ENCODE data around the gene BNC2. TPM values are rescaled to one million over a fixed set of nuclear protein-coding genes. Genes with fewer than 3 reads are reported as not detected.

Gene BNC2
- total RNA-seq, 6 experiments from 2014 or later = 0.22 to 0.80 (median 0.36) TPM

DNA sequence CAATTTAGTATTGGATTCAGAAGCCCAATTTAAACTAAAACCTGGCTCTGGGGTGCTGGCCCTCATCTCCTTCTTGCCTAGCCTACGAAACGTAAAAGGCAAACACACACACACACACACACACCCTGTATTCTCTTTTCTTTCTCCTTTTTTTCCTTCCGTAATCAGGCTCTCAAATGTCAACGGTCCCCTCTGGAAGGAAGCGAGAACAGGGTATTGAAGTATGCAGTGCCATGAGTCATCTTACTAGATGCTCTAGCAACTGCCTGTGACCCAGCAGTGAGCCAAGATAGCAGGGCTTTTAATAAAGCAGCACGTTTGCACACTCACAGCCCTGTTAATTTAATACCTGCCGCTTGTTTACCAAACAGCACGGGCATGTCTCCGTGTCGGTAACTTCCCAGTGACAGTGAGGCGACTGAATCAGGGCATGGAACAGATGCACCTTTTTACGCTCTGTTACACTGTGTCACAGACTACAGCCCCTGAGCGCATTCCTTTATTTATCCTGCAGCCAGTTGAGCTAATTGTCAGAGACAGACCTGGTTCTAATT is 243.8 kb downstream of the BNC2 start:
- TF ChIP-seq, protein P1, sequence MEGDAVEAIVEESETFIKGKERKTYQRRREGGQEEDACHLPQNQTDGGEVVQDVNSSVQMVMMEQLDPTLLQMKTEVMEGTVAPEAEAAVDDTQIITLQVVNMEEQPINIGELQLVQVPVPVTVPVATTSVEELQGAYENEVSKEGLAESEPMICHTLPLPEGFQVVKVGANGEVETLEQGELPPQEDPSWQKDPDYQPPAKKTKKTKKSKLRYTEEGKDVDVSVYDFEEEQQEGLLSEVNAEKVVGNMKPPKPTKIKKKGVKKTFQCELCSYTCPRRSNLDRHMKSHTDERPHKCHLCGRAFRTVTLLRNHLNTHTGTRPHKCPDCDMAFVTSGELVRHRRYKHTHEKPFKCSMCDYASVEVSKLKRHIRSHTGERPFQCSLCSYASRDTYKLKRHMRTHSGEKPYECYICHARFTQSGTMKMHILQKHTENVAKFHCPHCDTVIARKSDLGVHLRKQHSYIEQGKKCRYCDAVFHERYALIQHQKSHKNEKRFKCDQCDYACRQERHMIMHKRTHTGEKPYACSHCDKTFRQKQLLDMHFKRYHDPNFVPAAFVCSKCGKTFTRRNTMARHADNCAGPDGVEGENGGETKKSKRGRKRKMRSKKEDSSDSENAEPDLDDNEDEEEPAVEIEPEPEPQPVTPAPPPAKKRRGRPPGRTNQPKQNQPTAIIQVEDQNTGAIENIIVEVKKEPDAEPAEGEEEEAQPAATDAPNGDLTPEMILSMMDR (IDR thresholded peaks at IDR 0.05) = no peak
- TF ChIP-seq POLR2A (IDR thresholded peaks at IDR 0.05) = no peak
- intact Hi-C loops (cut with DNase I) = no loop called here
- DNase-seq (no peak), ATAC-seq (no peak)
- no peaks in the 10 kb centered on the region for H3K27me3 ChIP-seq
- H3K4me1 ChIP-seq = no peaks in the 10 kb centered on the region
- H3K36me3 ChIP-seq = no peaks in the 10 kb centered on the region
- H3K4me3 ChIP-seq = no peak overlapping the region
- 39% methylated on average over 12 of the region's 13 CpGs for WGBS (ENCODE audit: insufficient coverage, low coverage, low lambda C conversion rate, missing lambda C conversion rate)
- H3K27ac ChIP-seq = no peak overlapping the region
- H3K9me3 ChIP-seq = no peaks in the 10 kb centered on the region

DNA sequence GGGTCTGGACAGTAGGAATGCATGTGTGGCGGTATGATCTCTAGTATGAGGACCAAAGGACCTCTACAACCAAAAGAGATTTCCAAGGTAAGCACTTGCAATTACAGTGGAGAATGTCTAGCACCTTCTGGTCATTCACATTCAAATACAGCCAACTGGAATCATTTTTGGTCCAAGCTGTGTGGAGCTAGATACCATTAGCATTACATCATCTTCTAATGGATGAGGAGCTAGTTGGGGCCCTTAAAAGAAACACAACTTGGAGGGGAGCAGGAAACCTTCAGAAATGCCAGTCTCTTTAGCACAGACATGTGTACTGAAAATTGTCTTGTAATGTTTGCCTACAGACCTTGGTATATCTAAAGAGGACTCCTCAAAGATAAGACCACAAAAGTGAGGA is 244.7 kb downstream of the BNC2 start:
- no peak for DNase-seq
- WGBS (ENCODE audit: insufficient coverage, low coverage, low lambda C conversion rate, missing lambda C conversion rate) = 57% methylated on average over 1 of the region's 1 CpG
- intact Hi-C loops (cut with DNase I) = no loop called here
- no peak for TF ChIP-seq POLR2A (IDR thresholded peaks at IDR 0.05)
- TF ChIP-seq, protein P1 (IDR thresholded peaks at IDR 0.05) = no peak
- H3K27me3 ChIP-seq = no peaks in the 10 kb centered on the region
- H3K4me3 ChIP-seq = no peak overlapping the region
- no peak overlapping the region for H3K27ac ChIP-seq
- H3K36me3 ChIP-seq = no peaks in the 10 kb centered on the region
- H3K4me1 ChIP-seq = no peaks in the 10 kb centered on the region
- ATAC-seq = no peak
- H3K9me3 ChIP-seq = no peaks in the 10 kb centered on the region

DNA sequence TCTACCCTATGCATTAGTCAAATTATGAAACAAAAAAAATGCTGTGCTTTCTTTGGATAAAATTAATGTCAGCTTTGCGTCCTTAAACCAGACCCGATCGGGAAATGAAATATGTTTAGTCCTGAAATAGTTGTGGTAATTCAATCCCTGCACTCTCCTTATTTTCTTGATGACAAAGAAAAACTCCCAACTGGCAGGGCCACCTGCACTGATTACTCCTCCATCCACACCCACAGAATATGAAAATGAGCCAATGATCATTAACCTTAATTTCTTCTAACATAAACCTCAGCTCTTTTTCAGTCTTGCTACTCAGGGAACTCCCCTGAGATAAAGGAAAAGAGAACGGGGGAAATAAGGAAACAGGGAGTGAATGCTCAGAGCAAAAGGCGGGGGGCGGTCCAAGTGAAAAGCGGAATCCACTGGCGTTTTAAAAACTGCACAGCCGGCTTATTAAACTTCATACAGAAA is 245.3 kb downstream of the BNC2 start:
- 72% methylated on average over 9 of the region's 9 CpGs for WGBS (ENCODE audit: insufficient coverage, low coverage, low lambda C conversion rate, missing lambda C conversion rate)
- no peak for DNase-seq
- H3K27me3 ChIP-seq = no peaks in the 10 kb centered on the region
- intact Hi-C loops (cut with DNase I) = no loop called here
- H3K9me3 ChIP-seq = no peaks in the 10 kb centered on the region
- no peaks in the 10 kb centered on the region for H3K4me1 ChIP-seq
- H3K36me3 ChIP-seq = no peaks in the 10 kb centered on the region
- no peak for ATAC-seq
- no peak overlapping the region for H3K27ac ChIP-seq
- no peak for TF ChIP-seq POLR2A (IDR thresholded peaks at IDR 0.05)
- TF ChIP-seq, protein P1 (IDR thresholded peaks at IDR 0.05) = no peak
- H3K4me3 ChIP-seq = no peak overlapping the region

DNA sequence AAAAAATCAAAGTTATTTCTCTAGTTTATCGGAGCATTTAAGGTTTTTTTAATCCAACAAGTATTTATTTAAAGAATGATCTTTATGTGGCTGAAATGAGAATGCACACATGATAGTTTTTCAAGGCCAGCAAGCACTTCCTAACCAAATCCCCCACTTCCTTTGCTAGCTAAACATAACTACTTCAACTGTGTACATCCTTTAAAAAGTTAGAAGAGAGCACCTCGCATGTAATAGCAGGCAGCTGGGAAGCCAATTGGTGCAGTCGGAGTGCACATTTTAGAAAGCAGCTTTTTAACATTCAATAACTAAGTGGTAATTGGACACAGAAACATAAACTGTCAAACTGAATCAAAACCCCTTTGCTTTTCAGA is 245.7 kb downstream of the BNC2 start:
- H3K27me3 ChIP-seq = no peaks in the 10 kb centered on the region
- intact Hi-C loops (cut with DNase I) = no loop called here
- no peaks in the 10 kb centered on the region for H3K9me3 ChIP-seq
- DNase-seq = no peak
- no peak for ATAC-seq
- TF ChIP-seq, protein P1 (IDR thresholded peaks at IDR 0.05) = no peak
- no peak for TF ChIP-seq POLR2A (IDR thresholded peaks at IDR 0.05)
- no peak overlapping the region for H3K4me3 ChIP-seq
- no peaks in the 10 kb centered on the region for H3K36me3 ChIP-seq
- no peak overlapping the region for H3K27ac ChIP-seq
- no peaks in the 10 kb centered on the region for H3K4me1 ChIP-seq
- WGBS (ENCODE audit: insufficient coverage, low coverage, low lambda C conversion rate, missing lambda C conversion rate) = 51% methylated on average over 3 of the region's 3 CpGs

All from right lobe of liver (tissue), 6 donors.